KOPT-K1 (cell line): ENCODE measurements around the gene RUVBL1.

ENCODE experiments used
- H3K27ac ChIP-seq: fragments of 200-600 bp; sonication (generic); 2 replicates; pipeline ENCODE4 v1.5.1; 2016; ENCODE audit warnings: antibody characterized with exemption, mild to moderate bottlenecking, low read depth, low read length; ENCODE audit not compliant: poor library complexity, severe bottlenecking
- H3K36me3 ChIP-seq: fragments of 200-600 bp; sonication (generic); 2 replicates; pipeline ENCODE4 v1.5.1; 2017; ENCODE audit warnings: antibody characterized with exemption, mild to moderate bottlenecking, low read length, moderate library complexity; ENCODE audit not compliant: insufficient read depth
- H3K9me3 ChIP-seq: fragments of 200-600 bp; sonication (generic); 2 replicates; pipeline ENCODE4 v1.5.1; 2017; ENCODE audit warnings: antibody characterized with exemption, low read length, mild to moderate bottlenecking; ENCODE audit not compliant: insufficient read depth, poor library complexity, severe bottlenecking

Gene RUVBL1

DNA sequence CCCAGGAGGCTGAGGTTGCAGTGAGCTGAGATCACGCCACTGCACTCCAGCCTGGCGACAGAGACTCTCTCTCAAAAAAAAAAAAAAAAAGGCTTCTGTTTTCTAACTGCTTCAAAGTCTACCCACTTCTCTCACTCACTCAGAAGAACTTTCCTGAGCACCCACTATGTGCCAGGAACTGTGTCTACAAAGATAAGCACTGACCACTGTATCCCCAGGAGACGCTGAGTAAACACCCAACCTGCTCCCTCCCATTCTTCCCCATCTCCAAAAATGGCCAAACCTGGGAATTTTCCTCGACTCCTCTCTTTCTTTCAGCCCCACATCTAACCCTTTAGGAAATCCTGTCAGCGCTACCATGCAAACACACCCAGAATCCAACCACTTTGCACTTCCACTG lies 12.5 kb downstream of the RUVBL1 start:
- H3K9me3 ChIP-seq: no peaks in the 10 kb centered on the region
- H3K36me3 ChIP-seq: peaks cover 86% of the 10 kb centered on the region
- no peak overlapping the region for H3K27ac ChIP-seq

DNA sequence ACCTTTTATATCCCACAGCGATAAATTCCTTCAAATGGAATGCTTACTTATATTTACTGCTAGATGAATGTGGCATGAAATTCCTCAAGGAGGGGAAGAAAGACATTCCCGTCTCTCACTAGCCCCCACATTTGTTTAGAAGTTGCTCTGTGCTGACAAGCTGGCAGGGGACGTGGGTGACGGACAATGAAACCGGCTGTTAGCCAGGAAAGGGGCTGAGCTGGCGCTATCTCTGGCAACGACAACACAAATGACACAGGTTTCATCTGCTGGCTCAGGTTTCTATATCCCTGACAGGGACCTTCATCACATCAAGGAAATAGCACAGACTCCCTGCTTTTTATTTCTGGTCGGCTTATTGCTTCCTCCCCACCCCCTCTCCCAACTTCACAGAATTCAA lies 15.8 kb downstream of the RUVBL1 start:
- Histone ChIP-seq H3K36me3 (peaks cover 97% of the 10 kb centered on the region), H3K9me3 (no peaks in the 10 kb centered on the region), H3K27ac (no peak overlapping the region)

DNA sequence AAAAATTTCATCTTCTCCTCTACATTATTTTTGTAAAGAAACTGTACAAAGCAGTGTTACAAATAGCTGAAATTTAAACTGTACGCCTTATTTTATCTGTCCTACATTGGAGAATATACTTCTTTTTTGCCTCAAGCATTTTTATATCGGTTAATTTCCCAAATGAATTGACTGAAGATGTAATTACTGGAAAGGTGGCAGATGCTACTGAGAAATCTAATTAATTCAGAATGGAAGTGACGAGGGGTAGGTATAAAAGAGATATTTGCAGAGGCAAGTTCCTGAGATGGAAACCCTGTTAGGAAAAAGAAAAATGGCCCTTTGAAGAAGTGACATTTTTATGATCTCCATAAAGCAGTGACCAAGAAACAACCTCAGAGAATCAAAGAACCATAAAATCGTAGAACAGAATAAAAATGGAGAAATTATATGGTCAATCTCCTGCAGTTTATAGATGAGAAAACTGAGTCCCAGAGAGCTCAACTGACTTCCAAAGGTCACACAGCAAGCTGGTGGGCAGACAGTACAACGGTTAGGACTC lies 20.4 kb downstream of the RUVBL1 start:
- H3K9me3 ChIP-seq: no peaks in the 10 kb centered on the region
- no peak overlapping the region for H3K27ac ChIP-seq
- peaks cover 100% of the 10 kb centered on the region for H3K36me3 ChIP-seq

DNA sequence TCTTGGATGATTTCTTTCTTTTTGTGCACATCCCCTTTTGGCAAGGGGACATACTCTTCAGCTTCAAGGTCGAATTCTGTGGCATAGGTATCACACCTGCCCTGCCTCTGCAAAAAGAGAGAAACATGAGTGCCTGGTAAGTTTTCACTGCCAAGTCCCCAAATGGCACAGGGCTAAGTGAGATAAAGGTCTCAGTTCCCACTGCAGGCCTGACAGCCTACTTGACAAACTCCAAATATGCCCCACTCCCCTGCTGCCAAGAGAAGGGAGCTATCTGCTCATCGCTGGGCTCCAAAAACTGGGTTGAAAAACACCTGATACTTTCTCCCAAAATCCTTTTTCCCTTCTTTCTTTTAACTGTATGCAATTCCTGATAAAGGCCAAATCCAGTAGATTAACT lies 23.0 kb downstream of the RUVBL1 start:
- H3K36me3 ChIP-seq: peaks cover 100% of the 10 kb centered on the region
- H3K27ac ChIP-seq: no peak overlapping the region
- H3K9me3 ChIP-seq: no peaks in the 10 kb centered on the region

DNA sequence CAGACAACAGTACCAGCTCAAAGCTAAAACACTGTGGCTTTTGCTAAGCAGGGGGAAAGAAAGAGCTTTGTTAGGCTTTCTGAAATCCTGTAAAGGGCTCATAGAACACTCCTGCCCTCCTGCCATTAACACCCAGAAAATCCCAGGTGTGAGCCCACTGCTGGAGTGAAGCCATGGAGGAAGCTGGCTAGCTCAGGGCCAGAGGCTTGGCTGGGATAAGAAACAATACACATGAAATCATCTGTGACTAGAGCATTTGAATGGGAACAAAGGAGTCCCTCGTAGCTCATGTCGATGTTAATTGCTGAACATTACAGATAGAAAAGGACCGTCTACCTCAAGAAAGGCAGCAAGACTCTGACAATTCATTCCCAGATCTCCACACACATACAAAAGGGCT lies 23.5 kb downstream of the RUVBL1 start:
- Histone ChIP-seq H3K27ac (no peak overlapping the region), H3K36me3 (peaks cover 100% of the 10 kb centered on the region), H3K9me3 (no peaks in the 10 kb centered on the region)

DNA sequence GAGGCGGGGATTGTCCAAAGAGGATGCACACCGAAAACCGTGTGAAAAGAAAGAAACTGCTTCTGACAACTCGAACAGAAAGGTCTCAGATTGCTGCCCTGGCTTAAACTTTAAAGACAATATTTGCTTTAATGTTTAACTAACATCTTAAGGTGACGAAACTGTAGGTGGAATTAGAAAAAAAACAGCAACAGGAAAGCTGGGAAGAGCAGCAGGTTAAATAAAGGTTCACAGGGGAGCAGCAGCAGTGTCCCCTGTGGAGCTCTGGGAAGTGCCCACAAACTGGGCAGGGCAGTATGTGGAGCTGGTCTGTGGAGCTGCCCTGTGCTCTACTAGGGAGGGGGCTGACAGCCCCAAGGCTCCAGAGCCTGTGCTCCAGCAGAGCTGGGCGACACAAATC lies 25.4 kb downstream of the RUVBL1 start:
- Histone ChIP-seq H3K36me3 (peaks cover 100% of the 10 kb centered on the region), H3K27ac (no peak overlapping the region), H3K9me3 (no peaks in the 10 kb centered on the region)

DNA sequence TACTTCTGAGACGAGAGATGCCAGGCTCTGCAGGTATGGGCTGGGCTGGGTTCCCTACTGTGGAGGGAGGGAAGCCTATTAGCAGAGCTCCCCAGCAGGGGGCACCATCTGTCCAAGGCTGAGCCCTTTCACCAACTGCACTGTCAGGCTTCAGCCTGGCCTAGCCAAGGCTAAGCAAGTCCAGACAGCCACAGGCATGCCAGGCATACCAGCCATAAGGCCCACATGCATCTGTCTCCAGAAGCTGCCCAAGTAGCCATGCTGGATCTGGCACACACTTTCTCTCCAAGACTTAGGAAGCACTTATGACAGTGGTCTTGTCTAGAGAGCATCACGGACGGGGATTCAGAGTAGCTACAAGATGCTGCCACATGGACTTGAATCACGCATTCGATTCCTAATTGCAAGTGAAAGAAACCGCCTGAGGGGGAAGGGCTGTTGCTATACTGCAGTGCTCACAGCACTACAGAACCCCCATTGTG lies 28.3 kb downstream of the RUVBL1 start:
- peaks cover 97% of the 10 kb centered on the region for H3K36me3 ChIP-seq
- no peaks in the 10 kb centered on the region for H3K9me3 ChIP-seq
- H3K27ac ChIP-seq: no peak overlapping the region

DNA sequence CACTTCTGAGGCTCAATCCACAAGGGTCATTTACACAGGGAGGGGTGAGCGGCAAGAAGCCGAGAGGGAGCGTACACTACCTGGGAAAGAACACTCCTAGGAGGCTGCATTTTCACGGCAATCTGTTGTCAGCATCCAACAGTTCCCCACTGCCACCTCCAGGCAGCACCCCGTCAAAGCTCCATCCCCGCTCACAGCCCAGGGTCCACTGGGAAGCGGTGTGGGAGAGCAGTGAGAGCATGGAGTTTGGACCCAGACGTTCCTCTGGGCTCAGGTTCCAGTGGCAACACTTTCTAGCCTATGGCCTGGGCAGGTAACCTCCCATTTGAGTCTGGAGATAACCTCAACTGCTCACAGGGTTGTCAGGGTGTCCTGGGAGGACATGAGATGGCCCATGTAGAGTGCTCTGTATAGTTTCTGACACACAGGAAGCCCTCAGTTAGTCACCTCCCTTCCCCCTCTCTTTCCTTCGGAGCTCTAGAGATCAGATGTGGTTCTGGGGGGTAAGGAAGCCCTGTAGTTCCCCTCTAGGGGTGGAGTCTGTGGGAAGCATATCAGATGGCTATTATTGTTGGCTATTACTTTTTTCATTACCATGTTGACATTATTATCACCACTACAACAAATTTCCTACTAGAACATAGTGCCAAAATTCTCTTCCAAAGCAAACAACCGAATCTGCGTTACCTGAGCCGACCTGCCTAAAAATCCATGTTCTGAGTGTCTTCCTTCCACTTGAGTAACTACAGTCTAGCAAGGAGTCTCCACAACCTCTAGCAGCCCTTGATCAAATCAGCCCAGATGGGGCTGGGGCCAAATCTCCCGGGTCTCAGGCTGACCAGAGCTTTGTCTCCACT lies 29.1 kb downstream of the RUVBL1 start:
- Histone ChIP-seq H3K36me3 (peaks cover 90% of the 10 kb centered on the region), H3K27ac (no peak overlapping the region), H3K9me3 (no peaks in the 10 kb centered on the region)

DNA sequence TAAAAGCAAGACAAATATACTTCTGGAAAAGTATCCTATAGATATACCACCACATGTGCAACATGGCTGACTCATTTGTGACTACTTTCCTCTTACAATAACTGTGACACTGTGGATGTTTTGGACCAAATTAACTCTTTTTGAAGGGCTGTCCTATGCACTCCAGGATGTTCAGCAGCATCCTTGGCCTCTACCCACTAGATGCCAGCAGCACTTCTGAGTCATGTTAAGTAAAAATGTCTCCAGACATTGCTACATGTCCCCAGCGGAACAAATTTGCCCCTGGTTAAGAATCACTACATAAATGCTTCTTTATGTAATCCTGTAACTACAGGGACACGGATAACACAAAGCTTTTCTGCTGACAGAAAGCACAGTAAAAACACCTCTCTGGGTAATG lies 32.0 kb downstream of the RUVBL1 start:
- Histone ChIP-seq H3K27ac (no peak overlapping the region), H3K36me3 (peaks cover 75% of the 10 kb centered on the region), H3K9me3 (no peaks in the 10 kb centered on the region)

DNA sequence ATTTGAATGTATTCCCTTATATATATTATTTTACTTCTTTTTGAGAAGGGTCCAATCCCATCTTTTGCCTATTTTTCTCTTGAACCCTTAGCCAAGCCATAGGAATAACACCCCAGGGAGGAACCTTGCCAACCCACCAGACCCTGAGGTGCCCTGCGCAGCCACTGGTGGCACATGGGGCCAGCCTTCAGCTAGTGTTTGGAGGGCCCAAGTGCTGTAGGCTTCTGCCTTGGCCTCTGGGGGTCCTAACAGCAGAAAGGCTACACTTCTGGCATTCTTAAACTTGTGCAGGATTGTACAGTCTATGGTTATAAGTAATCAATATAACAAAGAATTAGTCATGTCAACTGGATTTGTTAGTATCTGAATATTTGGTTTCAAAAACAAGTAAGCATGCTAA lies 34.5 kb downstream of the RUVBL1 start:
- Histone ChIP-seq H3K36me3 (peaks cover 75% of the 10 kb centered on the region), H3K9me3 (no peaks in the 10 kb centered on the region), H3K27ac (no peak overlapping the region)

DNA sequence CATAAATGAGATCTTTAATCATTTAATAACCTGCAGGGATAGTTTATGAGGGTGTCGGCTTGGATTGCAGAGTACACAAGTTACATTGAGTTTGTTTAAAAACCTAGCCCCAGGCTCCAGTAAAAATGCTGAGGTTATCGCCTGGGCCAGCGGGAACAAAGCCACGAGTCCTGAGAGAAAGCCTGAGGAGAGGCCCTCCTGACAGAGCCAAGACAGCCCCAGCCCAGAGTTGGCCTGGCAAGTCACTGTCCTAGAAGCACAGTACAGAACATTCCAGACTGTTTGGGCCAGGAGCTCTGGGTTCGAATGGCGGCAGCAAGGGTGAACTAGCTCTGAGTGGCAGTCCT lies 39.0 kb downstream of the RUVBL1 start:
- H3K36me3 ChIP-seq: peaks cover 84% of the 10 kb centered on the region
- no peak overlapping the region for H3K27ac ChIP-seq

DNA sequence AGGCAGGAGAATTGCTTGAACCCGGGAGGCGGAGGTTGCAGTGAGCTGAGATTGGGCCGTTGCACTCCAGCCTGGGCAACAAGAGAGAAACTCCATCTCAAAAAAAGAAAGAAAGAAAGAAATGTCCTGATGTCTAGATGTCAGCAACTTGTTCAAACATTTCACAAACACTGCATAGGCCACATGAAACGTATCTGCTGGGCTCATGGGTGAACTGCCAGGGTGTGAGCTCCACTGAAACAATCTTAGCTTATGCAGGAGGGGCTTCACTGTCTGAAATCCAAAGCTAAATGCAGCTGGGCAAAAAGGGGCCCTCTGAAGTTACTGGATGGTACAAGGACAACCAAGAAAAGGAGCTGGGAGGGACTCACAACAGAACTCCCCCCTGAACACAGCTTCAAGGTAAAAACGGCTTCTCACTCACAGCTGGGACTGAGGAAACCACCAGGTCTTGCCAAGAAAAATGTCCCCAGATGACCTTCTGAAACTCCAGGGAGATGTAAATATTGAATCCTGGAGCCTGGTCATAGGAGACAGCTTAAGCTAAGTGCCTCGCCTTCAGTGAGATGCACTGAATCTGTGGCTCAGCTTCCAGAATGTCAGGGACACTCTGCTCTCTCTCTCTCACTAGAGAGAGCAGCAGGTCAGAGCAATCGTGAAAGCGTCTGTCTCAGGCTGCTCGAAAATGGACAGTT lies 39.5 kb downstream of the RUVBL1 start:
- peaks cover 89% of the 10 kb centered on the region for H3K36me3 ChIP-seq
- H3K9me3 ChIP-seq: no peaks in the 10 kb centered on the region
- no peak overlapping the region for H3K27ac ChIP-seq

More for the DNA sequence above, 39.0 kb downstream of the RUVBL1 start:
- H3K9me3 ChIP-seq: no peaks in the 10 kb centered on the region

DNA sequence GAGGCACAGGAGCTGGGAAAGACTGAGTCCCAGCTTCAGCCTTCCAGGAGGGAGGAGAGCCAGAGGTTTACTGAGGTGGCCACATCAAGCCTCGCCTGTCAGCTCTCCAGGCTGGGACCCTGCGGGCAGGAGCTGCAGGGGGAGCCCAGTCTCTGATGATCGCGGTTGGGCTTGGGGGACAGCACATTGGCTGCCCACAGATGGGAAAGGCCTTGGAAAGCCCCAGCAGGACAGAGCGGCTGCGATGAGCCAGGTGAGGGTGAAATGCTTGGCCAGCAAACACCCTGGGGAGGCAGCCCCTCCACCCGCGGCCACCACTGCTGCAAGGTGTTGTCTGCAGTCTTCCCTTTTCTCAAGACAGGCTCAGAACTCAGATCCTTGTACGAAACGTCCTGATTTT lies 40.2 kb downstream of the RUVBL1 start:
- H3K36me3 ChIP-seq: peaks cover 97% of the 10 kb centered on the region
- H3K9me3 ChIP-seq: no peaks in the 10 kb centered on the region
- H3K27ac ChIP-seq: no peak overlapping the region

DNA sequence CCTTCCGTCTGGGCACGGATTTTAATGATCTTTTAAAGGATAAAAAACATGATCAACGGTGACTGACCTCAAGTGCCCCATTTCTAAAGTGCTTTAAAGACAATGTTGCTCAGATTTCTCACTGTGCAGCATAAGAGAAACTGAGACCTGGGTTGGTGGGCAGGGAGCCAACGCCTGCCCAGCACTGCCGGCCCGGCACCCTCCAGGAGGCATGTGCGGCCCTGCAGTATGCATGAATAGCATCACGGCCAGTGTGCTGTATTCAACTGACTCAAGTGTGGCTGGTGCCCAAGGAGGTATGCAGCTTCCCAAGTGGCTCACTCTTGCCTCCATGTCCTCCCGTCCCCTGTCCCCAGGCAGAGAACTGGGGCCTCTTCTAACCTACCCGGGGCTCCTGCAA lies 41.1 kb downstream of the RUVBL1 start:
- Histone ChIP-seq H3K27ac (no peak overlapping the region), H3K36me3 (peaks cover 100% of the 10 kb centered on the region), H3K9me3 (no peaks in the 10 kb centered on the region)

DNA sequence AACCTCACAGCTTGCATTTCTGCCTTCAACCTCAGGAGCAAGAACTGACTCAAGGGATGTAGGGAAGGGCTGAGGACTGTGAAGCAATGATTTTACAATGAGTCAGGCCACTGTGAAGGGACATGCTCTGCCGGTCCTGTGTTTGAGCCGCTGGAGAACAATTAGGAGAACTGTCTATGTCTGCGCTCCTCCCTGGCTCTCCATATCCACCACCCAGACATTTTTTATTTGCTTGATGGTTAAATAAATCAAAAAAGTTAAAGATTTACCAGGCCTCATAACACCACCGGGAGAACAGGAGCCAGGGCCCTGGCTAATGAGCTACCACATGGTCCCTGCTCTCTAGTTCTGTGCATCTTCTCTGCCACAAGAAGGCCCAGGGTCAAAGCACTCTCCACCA lies 41.8 kb downstream of the RUVBL1 start:
- Histone ChIP-seq H3K36me3 (peaks cover 98% of the 10 kb centered on the region), H3K27ac (no peak overlapping the region), H3K9me3 (no peaks in the 10 kb centered on the region)
